ENCODE data around the gene SLC10A3. TPM values are rescaled to one million over a fixed set of nuclear protein-coding genes. Genes with fewer than 3 reads are reported as not detected.

The SLC10A3 gene
- total RNA-seq, 1 experiment from 2014 or later = 17.0 TPM

- no peak for DNase-seq
- Histone ChIP-seq H3K4me3 (ENCODE audit: insufficient read depth, low read depth, low read length) (no peak overlapping the region), H3K36me3 (replicated peaks; ENCODE audit: control insufficient read depth, insufficient read depth, low read length) (peaks cover 2% of the 10 kb centered on the region), H3K27me3 (ENCODE audit: control insufficient read depth, insufficient read depth, low read length) (no peaks in the 10 kb centered on the region)
Measured at GRCh38 chrX:154452823-154453222, 37.6 kb downstream of the SLC10A3 start.

GRCh38 chrX:154450312-154450711 lies 40.1 kb downstream of the SLC10A3 start:
- H3K36me3 ChIP-seq (replicated peaks; ENCODE audit: control insufficient read depth, insufficient read depth, low read length) = peaks cover 2% of the 10 kb centered on the region
- H3K4me3 ChIP-seq (ENCODE audit: insufficient read depth, low read depth, low read length) = no peak overlapping the region
- DNase-seq = no peak
- no peaks in the 10 kb centered on the region for H3K27me3 ChIP-seq (ENCODE audit: control insufficient read depth, insufficient read depth, low read length)

GRCh38 chrX:154449618-154450017 lies 40.8 kb downstream of the SLC10A3 start:
- no peak overlapping the region for H3K4me3 ChIP-seq (ENCODE audit: insufficient read depth, low read depth, low read length)
- H3K27me3 ChIP-seq (ENCODE audit: control insufficient read depth, insufficient read depth, low read length) = no peaks in the 10 kb centered on the region
- peaks cover 2% of the 10 kb centered on the region for H3K36me3 ChIP-seq (replicated peaks; ENCODE audit: control insufficient read depth, insufficient read depth, low read length)
- no peak for DNase-seq

GRCh38 chrX:154448484-154448883 lies 41.9 kb downstream of the SLC10A3 start:
- Histone ChIP-seq H3K27me3 (ENCODE audit: control insufficient read depth, insufficient read depth, low read length) (no peaks in the 10 kb centered on the region), H3K4me3 (ENCODE audit: insufficient read depth, low read depth, low read length) (no peak overlapping the region), H3K36me3 (replicated peaks; ENCODE audit: control insufficient read depth, insufficient read depth, low read length) (peaks cover 2% of the 10 kb centered on the region)
- DNase-seq = no peak

GRCh38 chrX:154446430-154446829 lies 44.0 kb downstream of the SLC10A3 start:
- no peak for DNase-seq
- H3K27me3 ChIP-seq (ENCODE audit: control insufficient read depth, insufficient read depth, low read length) = no peaks in the 10 kb centered on the region
- H3K36me3 ChIP-seq (replicated peaks; ENCODE audit: control insufficient read depth, insufficient read depth, low read length) = peaks cover 2% of the 10 kb centered on the region
- no peak overlapping the region for H3K4me3 ChIP-seq (ENCODE audit: insufficient read depth, low read depth, low read length)

- no peak for DNase-seq
- H3K27me3 ChIP-seq (ENCODE audit: control insufficient read depth, insufficient read depth, low read length) = no peaks in the 10 kb centered on the region
- H3K36me3 ChIP-seq (replicated peaks; ENCODE audit: control insufficient read depth, insufficient read depth, low read length) = peaks cover 2% of the 10 kb centered on the region
- H3K4me3 ChIP-seq (ENCODE audit: insufficient read depth, low read depth, low read length) = no peak overlapping the region
Measured at GRCh38 chrX:154445776-154446175, 44.7 kb downstream of the SLC10A3 start.

GRCh38 chrX:154444755-154445246 lies 45.6 kb downstream of the SLC10A3 start:
- peak overlapping the region; percentile 53 for H3K4me3 ChIP-seq (ENCODE audit: insufficient read depth, low read depth, low read length)
- H3K36me3 ChIP-seq (replicated peaks; ENCODE audit: control insufficient read depth, insufficient read depth, low read length) = no peaks in the 10 kb centered on the region; the same call in none of the 2 replicates
- DNase-seq = no peak
- H3K27me3 ChIP-seq (ENCODE audit: control insufficient read depth, insufficient read depth, low read length) = no peaks in the 10 kb centered on the region

GRCh38 chrX:154443992-154444754 lies 46.3 kb downstream of the SLC10A3 start, which contains the start of gene FAM50A:
FAM50A (plus strand) TSS chrX:154444141; CDS start chrX:154444236, 95 bp downstream.
- Histone ChIP-seq H3K27me3 (ENCODE audit: control insufficient read depth, insufficient read depth, low read length) (no peaks in the 10 kb centered on the region), H3K4me3 (ENCODE audit: insufficient read depth, low read depth, low read length) (peak within 1 kb of the TSS; percentile 53), H3K36me3 (replicated peaks; ENCODE audit: control insufficient read depth, insufficient read depth, low read length) (peaks cover 2% of the 10 kb centered on the region)
- peak; percentile 94 for DNase-seq

GRCh38 chrX:154443479-154443910 lies 46.9 kb downstream of the SLC10A3 start:
- Histone ChIP-seq H3K36me3 (replicated peaks; ENCODE audit: control insufficient read depth, insufficient read depth, low read length) (peaks cover 5% of the 10 kb centered on the region), H3K27me3 (ENCODE audit: control insufficient read depth, insufficient read depth, low read length) (no peaks in the 10 kb centered on the region), H3K4me3 (ENCODE audit: insufficient read depth, low read depth, low read length) (peak overlapping the region; percentile 41)
- DNase-seq = no peak

- no peak overlapping the region for H3K4me3 ChIP-seq (ENCODE audit: insufficient read depth, low read depth, low read length)
- H3K27me3 ChIP-seq (ENCODE audit: control insufficient read depth, insufficient read depth, low read length) = no peaks in the 10 kb centered on the region
- peaks cover 5% of the 10 kb centered on the region for H3K36me3 ChIP-seq (replicated peaks; ENCODE audit: control insufficient read depth, insufficient read depth, low read length)
- no peak for DNase-seq
Measured at GRCh38 chrX:154441984-154442707, 48.3 kb downstream of the SLC10A3 start.

- no peaks in the 10 kb centered on the region for H3K27me3 ChIP-seq (ENCODE audit: control insufficient read depth, insufficient read depth, low read length)
- DNase-seq = no peak
Measured at GRCh38 chrX:154441564-154441963, 48.9 kb downstream of the SLC10A3 start.

GRCh38 chrX:154440623-154441357 lies 49.6 kb downstream of the SLC10A3 start:
- Histone ChIP-seq H3K36me3 (replicated peaks; ENCODE audit: control insufficient read depth, insufficient read depth, low read length) (peaks cover 5% of the 10 kb centered on the region), H3K27me3 (ENCODE audit: control insufficient read depth, insufficient read depth, low read length) (no peaks in the 10 kb centered on the region), H3K4me3 (ENCODE audit: insufficient read depth, low read depth, low read length) (no peak overlapping the region)
- no peak for DNase-seq

More at GRCh38 chrX:154441564-154441963, 48.9 kb downstream of the SLC10A3 start:
- H3K36me3 ChIP-seq (replicated peaks; ENCODE audit: control insufficient read depth, insufficient read depth, low read length) = peaks cover 5% of the 10 kb centered on the region
- H3K4me3 ChIP-seq (ENCODE audit: insufficient read depth, low read depth, low read length) = no peak overlapping the region

- peaks cover 5% of the 10 kb centered on the region for H3K36me3 ChIP-seq (replicated peaks; ENCODE audit: control insufficient read depth, insufficient read depth, low read length)
- no peak for DNase-seq
- H3K27me3 ChIP-seq (ENCODE audit: control insufficient read depth, insufficient read depth, low read length) = no peaks in the 10 kb centered on the region
- no peak overlapping the region for H3K4me3 ChIP-seq (ENCODE audit: insufficient read depth, low read depth, low read length)
Measured at GRCh38 chrX:154439841-154440240, 50.6 kb downstream of the SLC10A3 start.

Measured in H7 (cell line).